ENCODE data around the gene APIP. TPM values are rescaled to one million over a fixed set of nuclear protein-coding genes. Genes with fewer than 3 reads are reported as not detected.

Gene APIP
- total RNA-seq, 1 experiment from 2014 or later = 31.3 TPM

GRCh38 chr11:34929794-34930763 is 13.9 kb upstream of the APIP start:
- TF ChIP-seq CTCF (conservative IDR thresholded peaks at IDR 0.05) = no peak
- Histone ChIP-seq H4K5ac (ENCODE audit: insufficient read length, low read depth, low read length) (no peak overlapping the region), H3K23ac (ENCODE audit: insufficient read length, low read depth, low read length) (no peak overlapping the region), H2BK120ac (ENCODE audit: low read depth, low read length, poor library complexity, severe bottlenecking) (no peak overlapping the region), H3K4ac (ENCODE audit: low read depth, low read length) (no peak overlapping the region), H3K14ac (ENCODE audit: insufficient read depth, low read length) (no peak overlapping the region), H3K9me3 (ENCODE audit: control insufficient read depth, low read depth, low read length) (no peaks in the 10 kb centered on the region), H4K20me1 (ENCODE audit: control insufficient read depth, insufficient read depth, insufficient read length) (no peaks in the 10 kb centered on the region), H2BK5ac (ENCODE audit: insufficient read length, low read length) (no peak overlapping the region), H3K79me1 (ENCODE audit: insufficient read depth, low read depth, low read length, poor library complexity, severe bottlenecking) (no peaks in the 10 kb centered on the region), H4K8ac (replicated peaks; ENCODE audit: insufficient read length, low read depth, low read length) (no peak overlapping the region), H3K27ac (ENCODE audit: insufficient read length, low read depth, low read length) (no peak overlapping the region), H3K9ac (ENCODE audit: extremely low read depth, insufficient read length, low read length) (no peak overlapping the region), H4K91ac (ENCODE audit: insufficient read length, low read depth, low read length) (no peak overlapping the region), H2AFZ (ENCODE audit: low read length) (no peak overlapping the region), H3K4me2 (ENCODE audit: insufficient read depth, insufficient read length, low read length) (no peak overlapping the region), H3K56ac (ENCODE audit: insufficient read length, low read depth, low read length) (no peak overlapping the region), H2BK12ac (ENCODE audit: insufficient read length, low read depth, low read length) (no peak overlapping the region), H3K79me2 (ENCODE audit: insufficient read depth, low read length) (peaks cover 5% of the 10 kb centered on the region; the same call in 1 of the 2 replicates), H3K23me2 (ENCODE audit: insufficient read length, low read depth, low read length, poor library complexity, severe bottlenecking) (no peaks in the 10 kb centered on the region), H3T11ph (ENCODE audit: low read length) (no peak overlapping the region), H2AK5ac (ENCODE audit: insufficient read length, low read length) (peak overlapping the region; percentile 78), H3K4me1 (ENCODE audit: insufficient read depth, low read length) (no peaks in the 10 kb centered on the region; the same call in 1 of the 2 replicates), H2BK20ac (ENCODE audit: low read depth, low read length, poor library complexity, severe bottlenecking) (no peak overlapping the region), H3K27me3 (ENCODE audit: insufficient read depth, low read length) (no peaks in the 10 kb centered on the region), H3K18ac (ENCODE audit: insufficient read length, low read depth, low read length) (no peak overlapping the region), H2BK15ac (ENCODE audit: low read depth, low read length) (no peak overlapping the region)
- no CpG with 5 or more reads among the region's 11 CpGs for WGBS (ENCODE audit: extremely low coverage, insufficient read length, low lambda C conversion rate)
- no peak for DNase-seq
- H3K27ac Mint-ChIP-seq = peak overlapping the region in 2 of 3 experiments; percentile 3 to 16; a peak in 2 of 7 replicates
- H3K4me1 Mint-ChIP-seq = peaks cover 18 to 28% of the 10 kb centered on the region in 2 experiments
- H3K4me3 Mint-ChIP-seq = no peak overlapping the region
- peaks cover 0 to 10% (median 1%) of the 10 kb centered on the region in 3 experiments; a peak in 4 of 7 replicates for H3K36me3 Mint-ChIP-seq (ENCODE audit: insufficient read depth in 1 of 3, low read depth in 3 of 3)
- no peaks in the 10 kb centered on the region for H3K9me3 Mint-ChIP-seq
- H3K27me3 Mint-ChIP-seq (ENCODE audit: low read depth) = no peaks in the 10 kb centered on the region
